Stimulated activated CD4-positive, alpha-beta T cell treated with anti-CD3 and anti-CD28 coated beads, TNF-alpha, amount 100 ng/mL, for 1 hour (primary cell): ENCODE measurements around the gene ZNF485.
A peak's percentile ranks its signal among the peaks of the same experiment; 100 is the strongest.
"Not testable (repeated sequence)": the region's sequence is repeated elsewhere in the genome, so short reads cannot be mapped to it uniquely, and the experiment has no call there.

Source experiments
- DNase-seq, 3 donors: peaks; one replicate each; pipeline ENCODE4 v3.0.0-alpha.2; 2020; ENCODE audit warnings: low read depth in 3 of 3, low spot score in 1 of 3

Gene ZNF485

GRCh38 chr10:43606323-43607198 is at the start of gene ZNF485:
Gene ZNF485 (plus strand): TSS chr10:43606438. CDS start chr10:43607051, 613 bp downstream.
- DNase-seq = peak in 2 of 3 donors; percentile 33 to 62

- no peak for DNase-seq
These were observed 49.0 kb upstream of the ZNF485 start for GRCh38 chr10:43557214-43557613.

- DNase-seq = no peak
These were observed 36.6 kb upstream of the ZNF485 start for GRCh38 chr10:43569681-43570080.

- DNase-seq = no peak
These were observed 35.3 kb upstream of the ZNF485 start for GRCh38 chr10:43570971-43571370.

GRCh38 chr10:43573250-43574000 is 32.8 kb upstream of the ZNF485 start:
- DNase-seq = no peak

- DNase-seq = peak; percentile 44 to 76 (median 59)
These were observed 32.0 kb upstream of the ZNF485 start, which contains the start of gene ZNF239 for GRCh38 chr10:43574001-43574892. Gene ZNF239 (minus strand): TSS chr10:43574616. CDS start chr10:43558079, 16,537 bp downstream.

GRCh38 chr10:43574906-43575305 is 31.3 kb upstream of the ZNF485 start:
- no peak for DNase-seq

GRCh38 chr10:43576062-43576461 is 30.2 kb upstream of the ZNF485 start:
- no peak for DNase-seq

GRCh38 chr10:43576580-43576979 is 29.7 kb upstream of the ZNF485 start:
- DNase-seq = no peak

- no peak for DNase-seq
These were observed 22.2 kb upstream of the ZNF485 start for GRCh38 chr10:43584051-43584450.

- no peak for DNase-seq
These were observed 21.2 kb upstream of the ZNF485 start for GRCh38 chr10:43585046-43585445.

GRCh38 chr10:43585981-43586729 is 20.1 kb upstream of the ZNF485 start:
- no peak for DNase-seq

- DNase-seq = not testable (repeated sequence)
These were observed 19.5 kb upstream of the ZNF485 start for GRCh38 chr10:43586730-43587115.

GRCh38 chr10:43591303-43591904 is 14.8 kb upstream of the ZNF485 start:
- DNase-seq = no peak

- no peak for DNase-seq
These were observed 11.2 kb upstream of the ZNF485 start for GRCh38 chr10:43594944-43595589.

GRCh38 chr10:43595739-43596298 is 10.4 kb upstream of the ZNF485 start:
- DNase-seq = no peak

- DNase-seq = no peak
These were observed 9.7 kb upstream of the ZNF485 start for GRCh38 chr10:43596546-43596945.

- no peak for DNase-seq
These were observed 7.8 kb upstream of the ZNF485 start for GRCh38 chr10:43598446-43598845.

GRCh38 chr10:43599333-43599732 is 6.9 kb upstream of the ZNF485 start:
- no peak for DNase-seq
